ENCODE results near the gene LIMA1. TPM values are rescaled to one million over a fixed set of nuclear protein-coding genes. Genes with fewer than 3 reads are reported as not detected.
"Not testable (repeated sequence)": the region's sequence is repeated elsewhere in the genome, so short reads cannot be mapped to it uniquely, and the experiment has no call there.

The LIMA1 gene
- total and polyA plus RNA-seq, 5 experiments from 2014 or later = 9.0 to 12.5 (median 11.0) TPM

GRCh38 chr12:50313256-50313931 is 30.1 kb upstream of the LIMA1 start:
- Mint-ChIP-seq H3K9me3 (no peaks in the 10 kb centered on the region), H3K27me3 (no peaks in the 10 kb centered on the region), H3K4me3 (no peak overlapping the region), H3K4me1 (no peaks in the 10 kb centered on the region), H3K36me3 (peaks cover 0 to 4% (median 0%) of the 10 kb centered on the region in 3 donors), H3K27ac (no peak overlapping the region)
- DNase-seq = no peak
- no peak for ATAC-seq
- POLR2A ChIA-PET = interaction anchor here (0.6 to 0.7 kb wide), 2 partner anchors 79 to 210 kb away, joined by 3 read pairs; partner anchors contain the start of gene GPD1

- H3K4me1 Mint-ChIP-seq, H3K9me3 Mint-ChIP-seq, ATAC-seq, POLR2A ChIA-PET, H3K4me3 Mint-ChIP-seq, H3K27me3 Mint-ChIP-seq, DNase-seq, H3K36me3 Mint-ChIP-seq: not testable (repeated sequence)
- H3K27ac Mint-ChIP-seq = peak overlapping the region in 1 of 10 donors; percentile 32
Observed at GRCh38 chr12:50311858-50312609, 28.7 kb upstream of the LIMA1 start.

- POLR2A ChIA-PET = no interaction called here
- H3K4me1 Mint-ChIP-seq = no peaks in the 10 kb centered on the region
- peaks cover 0 to 4% (median 0%) of the 10 kb centered on the region in 3 donors for H3K36me3 Mint-ChIP-seq
- H3K9me3 Mint-ChIP-seq = no peaks in the 10 kb centered on the region
- no peak overlapping the region for H3K4me3 Mint-ChIP-seq
- H3K27me3 Mint-ChIP-seq = no peaks in the 10 kb centered on the region
- no peak for DNase-seq
- peak overlapping the region in 2 of 10 donors; percentile 20 to 53 for H3K27ac Mint-ChIP-seq
- ATAC-seq = no peak
Observed at GRCh38 chr12:50309950-50310349, 26.6 kb upstream of the LIMA1 start.

DNA sequence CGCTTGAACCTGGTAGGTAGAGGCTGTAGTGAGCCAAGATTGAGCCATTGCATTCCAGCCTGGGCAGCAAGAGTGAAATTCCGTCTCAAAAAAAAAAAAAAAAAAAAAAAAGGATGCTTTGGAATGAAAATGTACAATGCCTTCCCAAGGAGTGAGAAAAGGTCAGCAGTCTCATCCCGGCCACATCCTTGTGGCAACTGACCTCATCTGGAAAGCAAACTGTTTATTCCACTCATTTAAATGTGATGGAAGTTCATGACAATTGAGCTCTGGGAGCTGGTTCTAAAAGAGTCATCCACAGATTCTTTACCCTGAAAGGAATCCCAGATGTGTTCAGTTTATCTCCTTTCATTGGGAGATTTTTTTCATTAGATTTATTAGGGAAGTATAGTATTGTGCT is 19.4 kb upstream of the LIMA1 start:
- no peaks in the 10 kb centered on the region for H3K9me3 Mint-ChIP-seq
- POLR2A ChIA-PET = interaction anchor here (0.7 kb wide), 1 partner anchor 146 kb away, joined by 8 read pairs; no protein-coding TSS in a partner anchor
- no peaks in the 10 kb centered on the region for H3K4me1 Mint-ChIP-seq
- H3K36me3 Mint-ChIP-seq = peaks cover 0 to 7% (median 3%) of the 10 kb centered on the region in 3 donors
- H3K27ac Mint-ChIP-seq = no peak overlapping the region
- no peaks in the 10 kb centered on the region for H3K27me3 Mint-ChIP-seq
- ATAC-seq (no peak), DNase-seq (no peak)
- no peak overlapping the region for H3K4me3 Mint-ChIP-seq

- DNase-seq (no peak), ATAC-seq (no peak)
- Mint-ChIP-seq H3K27ac (peak overlapping the region in 1 of 10 donors; percentile 15), H3K36me3 (peaks cover 0 to 13% (median 7%) of the 10 kb centered on the region in 3 donors), H3K9me3 (no peaks in the 10 kb centered on the region), H3K4me1 (peaks cover 0 to 3% (median under 1%) of the 10 kb centered on the region in 4 donors), H3K4me3 (no peak overlapping the region), H3K27me3 (no peaks in the 10 kb centered on the region)
- POLR2A ChIA-PET = interaction anchor here (1.3 kb wide), 1 partner anchor 14 kb away, joined by 3 read pairs; the partner anchor contains the start of gene LIMA1
Observed at GRCh38 chr12:50297996-50298395, 14.7 kb upstream of the LIMA1 start.

- no peak for DNase-seq
- Mint-ChIP-seq H3K4me3 (no peak overlapping the region), H3K36me3 (peaks cover 0 to 13% (median 7%) of the 10 kb centered on the region in 3 donors), H3K9me3 (peaks cover 0 to 1% (median 0%) of the 10 kb centered on the region in 9 donors), H3K4me1 (peaks cover 0 to 6% (median 2%) of the 10 kb centered on the region in 4 donors), H3K27ac (peak overlapping the region in 1 of 10 donors; percentile 15), H3K27me3 (no peaks in the 10 kb centered on the region)
- POLR2A ChIA-PET = interaction anchor here (0.7 kb wide), 2 partner anchors 33 to 271 kb away, joined by 3 to 4 read pairs; no protein-coding TSS in a partner anchor
- no peak for ATAC-seq
Observed at GRCh38 chr12:50297027-50297426, 13.7 kb upstream of the LIMA1 start.

DNA sequence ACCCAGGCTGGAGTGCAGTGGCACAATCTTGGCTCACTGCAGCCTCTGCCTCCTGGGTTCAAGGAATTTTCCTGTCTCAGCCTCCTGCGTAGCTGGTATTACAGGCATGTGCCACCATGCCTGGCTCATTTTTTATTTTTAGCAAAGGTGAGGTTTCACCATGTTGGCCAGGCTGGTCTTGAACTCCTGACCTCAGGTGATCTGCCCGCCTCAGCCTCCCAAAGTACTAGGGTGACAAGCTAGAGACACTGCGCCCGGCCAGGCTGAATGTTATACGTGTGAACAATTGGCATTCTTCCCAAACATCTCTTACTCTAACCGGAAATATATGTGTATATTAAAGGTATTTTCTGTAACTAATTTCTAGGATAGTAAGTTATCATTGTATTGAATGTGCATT is 13.2 kb upstream of the LIMA1 start:
- Mint-ChIP-seq H3K9me3 (peaks cover 0 to 4% (median under 1%) of the 10 kb centered on the region in 9 donors), H3K4me1 (peaks cover 0 to 6% (median 4%) of the 10 kb centered on the region in 4 donors), H3K4me3 (no peak overlapping the region), H3K27ac (no peak overlapping the region), H3K36me3 (peaks cover 0 to 17% (median 11%) of the 10 kb centered on the region in 3 donors), H3K27me3 (no peaks in the 10 kb centered on the region)
- ATAC-seq = no peak
- POLR2A ChIA-PET = interaction anchor here (0.7 kb wide), 2 partner anchors 33 to 271 kb away, joined by 3 to 4 read pairs; no protein-coding TSS in a partner anchor
- DNase-seq = no peak

- H3K27ac Mint-ChIP-seq = no peak overlapping the region
- peaks cover 0 to 7% (median 5%) of the 10 kb centered on the region in 4 donors for H3K4me1 Mint-ChIP-seq
- no peak for DNase-seq
- ATAC-seq = no peak
- no peak overlapping the region for H3K4me3 Mint-ChIP-seq
- H3K27me3 Mint-ChIP-seq = no peaks in the 10 kb centered on the region
- POLR2A ChIA-PET = no interaction called here
- peaks cover 6 to 21% (median 14%) of the 10 kb centered on the region in 3 donors for H3K36me3 Mint-ChIP-seq
- peaks cover 0 to 10% (median 1%) of the 10 kb centered on the region in 9 donors for H3K9me3 Mint-ChIP-seq
Observed at GRCh38 chr12:50291377-50291776, 8.1 kb upstream of the LIMA1 start.

GRCh38 chr12:50290692-50291091 is 7.4 kb upstream of the LIMA1 start:
- peaks cover 0 to 14% (median 7%) of the 10 kb centered on the region in 4 donors for H3K4me1 Mint-ChIP-seq
- POLR2A ChIA-PET, H3K27me3 Mint-ChIP-seq, H3K4me3 Mint-ChIP-seq, DNase-seq, ATAC-seq, H3K27ac Mint-ChIP-seq: not testable (repeated sequence)
- peaks cover 0 to 10% (median 1%) of the 10 kb centered on the region in 9 donors for H3K9me3 Mint-ChIP-seq
- peaks cover 6 to 18% (median 14%) of the 10 kb centered on the region in 3 donors for H3K36me3 Mint-ChIP-seq

DNA sequence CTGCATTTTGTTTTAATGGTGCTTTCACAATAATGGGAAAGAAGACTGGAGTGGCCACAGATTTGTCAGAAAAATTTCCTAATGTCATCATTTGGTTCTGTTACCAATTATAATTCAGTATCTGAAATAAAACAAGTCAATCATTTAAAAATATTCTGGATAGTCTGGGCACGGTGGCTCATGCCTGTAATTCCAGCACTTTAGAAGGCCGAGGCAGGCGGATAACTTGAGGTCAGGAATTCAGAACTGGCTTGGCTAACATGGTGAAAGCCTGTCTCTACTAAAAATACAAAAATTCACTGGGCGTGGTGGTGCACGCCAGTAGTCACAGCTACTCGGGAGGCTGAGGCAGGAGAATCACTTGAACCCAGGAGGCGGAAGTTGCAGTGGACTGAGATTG is 4.0 kb upstream of the LIMA1 start:
- H3K27me3 Mint-ChIP-seq = no peaks in the 10 kb centered on the region
- DNase-seq (no peak), ATAC-seq (no peak)
- peaks cover 6 to 14% (median 13%) of the 10 kb centered on the region in 3 donors for H3K36me3 Mint-ChIP-seq
- POLR2A ChIA-PET = interaction anchor here (1.0 kb wide), 1 partner anchor 125 kb away, joined by 3 read pairs; no protein-coding TSS in a partner anchor
- H3K4me3 Mint-ChIP-seq = no peak overlapping the region
- no peak overlapping the region for H3K27ac Mint-ChIP-seq
- peaks cover 0 to 10% (median 0%) of the 10 kb centered on the region in 9 donors for H3K9me3 Mint-ChIP-seq
- peaks cover 10 to 31% (median 22%) of the 10 kb centered on the region in 4 donors for H3K4me1 Mint-ChIP-seq

DNA sequence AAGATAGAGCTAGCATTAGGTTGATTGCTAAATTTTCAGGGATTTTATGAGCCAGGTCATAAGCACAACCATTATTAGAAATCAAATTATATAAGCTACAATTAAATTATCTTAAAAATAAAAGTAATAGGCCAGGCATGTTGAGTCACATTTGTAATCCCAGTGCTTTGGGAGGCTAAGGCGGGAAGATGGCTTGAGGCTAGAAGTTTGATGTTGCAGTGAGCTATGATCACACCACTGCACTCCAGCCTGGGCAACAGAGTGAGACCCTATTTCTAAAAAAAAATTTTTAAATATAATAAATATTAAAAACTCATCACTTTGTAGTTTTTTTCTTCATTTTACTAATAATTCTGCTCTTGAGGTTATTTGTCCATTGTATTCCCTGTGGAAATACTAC is 1.9 kb upstream of the LIMA1 start:
- Mint-ChIP-seq H3K27ac (peak overlapping the region in 3 of 10 donors; percentile 27 to 49 (median 27)), H3K36me3 (no peaks in the 10 kb centered on the region), H3K4me3 (peak overlapping the region in 5 of 10 donors; percentile 5 to 62 (median 36)), H3K27me3 (no peaks in the 10 kb centered on the region), H3K9me3 (no peaks in the 10 kb centered on the region), H3K4me1 (peaks cover 11 to 37% (median 24%) of the 10 kb centered on the region in 4 donors)
- ATAC-seq (no peak), DNase-seq (no peak)
- POLR2A ChIA-PET = interaction anchor here (0.9 kb wide), 1 partner anchor 200 kb away, joined by 4 read pairs; the partner anchor contains the start of gene SMARCD1

DNA sequence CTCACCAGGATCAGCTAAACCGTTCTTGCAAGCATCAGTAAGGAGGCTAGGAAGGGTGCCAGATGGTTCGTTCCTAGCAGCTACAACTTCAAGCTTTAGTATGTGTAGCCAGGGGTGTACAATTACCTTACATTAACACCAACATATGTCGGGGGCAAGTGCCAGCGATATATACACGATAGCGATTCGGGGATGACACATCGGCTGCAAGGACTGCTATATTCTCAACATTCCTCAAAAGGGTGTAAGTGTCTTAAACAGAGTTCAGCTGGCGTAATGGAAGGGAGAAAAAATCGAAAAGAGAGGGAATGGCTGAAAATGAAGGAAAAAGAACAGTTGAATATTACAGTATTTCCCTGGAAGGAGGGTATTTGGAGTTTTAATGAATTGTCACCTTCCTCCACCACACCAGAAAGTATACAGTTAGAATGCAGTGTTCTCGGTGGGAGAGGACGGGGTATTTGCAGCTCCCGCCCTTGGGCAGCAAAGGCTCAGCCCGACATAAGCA is 545 bp downstream of the LIMA1 start:
- DNase-seq (no peak), ATAC-seq (peak in 1 of 2 donors; percentile 24)
- Mint-ChIP-seq H3K27ac (peak overlapping the region; percentile 63 to 97 (median 94)), H3K36me3 (no peaks in the 10 kb centered on the region), H3K27me3 (no peaks in the 10 kb centered on the region), H3K4me1 (peaks cover 11 to 37% (median 24%) of the 10 kb centered on the region in 4 donors), H3K4me3 (peak overlapping the region; percentile 87 to 97 (median 94)), H3K9me3 (no peaks in the 10 kb centered on the region)
- POLR2A ChIA-PET = interaction anchor here (1.1 to 2.4 kb wide), 5 partner anchors 8 to 198 kb away, joined by 3 to 24 read pairs (median 4); partner anchors contain the start of gene SMARCD1
